GM23338 (cell line): ENCODE measurements around the gene RARRES2. TPM values are rescaled to one million over a fixed set of nuclear protein-coding genes. Genes with fewer than 3 reads are reported as not detected.

Experiments
- ATAC-seq: fragments of 200-7000 bp; cut with Tn5 transposase; 3 replicates; pipeline ENCODE4 v1.9.1; 2020
- DNase-seq: peaks from one replicate; pipeline ENCODE4 v3.0.0-alpha.2; 2015; ENCODE audit warnings: low spot score
- H2AFZ ChIP-seq: fragments of 200-600 bp; sonication (generic); 2 replicates; pipeline ENCODE4 v1.8.0; 2016; ENCODE audit warnings: antibody characterized with exemption, mild to moderate bottlenecking, moderate library complexity
- H3F3A ChIP-seq: fragments of 200-600 bp; sonication (generic); replicated peaks from 2 replicates; pipeline ENCODE4 v1.8.0; 2017; ENCODE audit warnings: antibody characterized with exemption, mixed run types, low read depth
- H3K27ac ChIP-seq: fragments of 200-600 bp; sonication (generic); 2 replicates; pipeline ENCODE4 v1.6.1; 2016; ENCODE audit warnings: low read depth
- H3K27me3 ChIP-seq: fragments of 200-600 bp; sonication (generic); 2 replicates; pipeline ENCODE4 v1.8.0; 2016; ENCODE audit warnings: mild to moderate bottlenecking, mixed run types, moderate library complexity; ENCODE audit not compliant: insufficient read depth
- H3K36me3 ChIP-seq: fragments of 200-600 bp; sonication (generic); 2 replicates; pipeline ENCODE4 v1.8.0; 2016; ENCODE audit warnings: mild to moderate bottlenecking; ENCODE audit not compliant: insufficient read depth
- H3K4me1 ChIP-seq: fragments of 200-600 bp; sonication (generic); 2 replicates; pipeline ENCODE4 v1.8.0; 2016; ENCODE audit warnings: mild to moderate bottlenecking, moderate library complexity; ENCODE audit not compliant: insufficient read depth
- H3K4me2 ChIP-seq: fragments of 200-600 bp; sonication (generic); 2 replicates; pipeline ENCODE4 v1.7.1; 2017; ENCODE audit warnings: mixed run types
- H3K4me3 ChIP-seq: fragments of 200-600 bp; sonication (generic); 2 replicates; pipeline ENCODE4 v1.6.1; 2016; ENCODE audit warnings: mixed run types
- H3K79me2 ChIP-seq: fragments of 200-600 bp; sonication (generic); replicated peaks from 2 replicates; pipeline ENCODE4 v1.8.0; 2017; ENCODE audit warnings: mild to moderate bottlenecking; ENCODE audit not compliant: insufficient read depth
- H3K9me2 ChIP-seq: fragments of 200-600 bp; sonication (generic); 2 replicates; pipeline ENCODE4 v1.8.0; 2017; ENCODE audit not compliant: insufficient read depth
- H4K20me1 ChIP-seq: fragments of 200-600 bp; sonication (generic); replicated peaks from 2 replicates; pipeline ENCODE4 v1.8.0; 2017; ENCODE audit warnings: mild to moderate bottlenecking; ENCODE audit not compliant: insufficient read depth
- H3K27ac Mint-ChIP-seq: 2 replicates; pipeline ENCODE4 v1.8.0; 2020; ENCODE audit warnings: inconsistent platforms, mild to moderate bottlenecking, moderate library complexity, mixed read lengths
- H3K27me3 Mint-ChIP-seq: 3 replicates; pipeline ENCODE4 v1.8.0; 2022; ENCODE audit warnings: low read depth, mild to moderate bottlenecking, moderate library complexity, mixed read lengths, inconsistent platforms; ENCODE audit not compliant: insufficient read depth, poor library complexity
- H3K36me3 Mint-ChIP-seq: 3 replicates; pipeline ENCODE4 v1.8.0; 2021; ENCODE audit warnings: low read depth, mild to moderate bottlenecking, inconsistent platforms, moderate library complexity, mixed read lengths
- H3K4me1 Mint-ChIP-seq: 3 replicates; pipeline ENCODE4 v1.8.0; 2020; ENCODE audit warnings: mild to moderate bottlenecking, inconsistent platforms, mixed read lengths
- H3K4me3 Mint-ChIP-seq: 3 replicates; pipeline ENCODE4 v1.8.0; 2021; ENCODE audit warnings: moderate library complexity, mild to moderate bottlenecking, inconsistent platforms, mixed read lengths
- H3K9me3 Mint-ChIP-seq: 3 replicates; pipeline ENCODE4 v1.8.0; 2020; ENCODE audit warnings: moderate library complexity, mild to moderate bottlenecking, inconsistent platforms, mixed read lengths
- CREB1 ChIP-seq: fragments of 250-450 bp; sonication (Bioruptor Pico); IDR thresholded peaks from 2 replicates; pipeline ENCODE4 v1.5.0; 2020; ENCODE audit warnings: low read depth, mild to moderate bottlenecking, moderate library complexity
- ETS1 ChIP-seq: IDR thresholded peaks from 2 replicates; pipeline ENCODE4 v1.6.1; 2016; ENCODE audit warnings: antibody characterized with exemption
- EZH2 ChIP-seq: fragments of 200-600 bp; sonication (generic); IDR thresholded peaks from one replicate; pipeline ENCODE4 v1.8.0; 2017; ENCODE audit warnings: antibody characterized with exemption, mild to moderate bottlenecking, low read depth; ENCODE audit not compliant: unreplicated experiment
- EZH2phosphoT487 ChIP-seq: fragments of 200-600 bp; sonication (generic); IDR thresholded peaks from one replicate; pipeline ENCODE4 v1.8.1; 2018; ENCODE audit warnings: antibody characterized with exemption; ENCODE audit not compliant: unreplicated experiment
- JUNB ChIP-seq: IDR thresholded peaks from one replicate; pipeline ENCODE4 v1.6.1; 2016; ENCODE audit warnings: antibody characterized with exemption; ENCODE audit not compliant: unreplicated experiment
- NANOG ChIP-seq: IDR thresholded peaks from 2 replicates; pipeline ENCODE4 v1.6.1; 2016; ENCODE audit warnings: antibody characterized with exemption, borderline replicate concordance
- POLR2AphosphoS5 ChIP-seq: IDR thresholded peaks from 2 replicates; pipeline ENCODE4 v1.6.1; 2016; ENCODE audit warnings: antibody characterized with exemption, low read depth
- REST ChIP-seq: IDR thresholded peaks from one replicate; pipeline ENCODE4 v1.6.1; 2018; ENCODE audit warnings: antibody characterized with exemption; ENCODE audit not compliant: unreplicated experiment
- STAT1 ChIP-seq: IDR thresholded peaks from one replicate; pipeline ENCODE4 v1.6.1; 2016; ENCODE audit warnings: antibody characterized with exemption; ENCODE audit not compliant: unreplicated experiment
- ZNF331 ChIP-seq: fragments of 250-450 bp; sonication (Bioruptor Pico); IDR thresholded peaks from 2 replicates; pipeline ENCODE4 v1.5.0; 2020; ENCODE audit warnings: low read depth, mild to moderate bottlenecking, moderate library complexity
- ZNF462 ChIP-seq: fragments of 250-450 bp; sonication (Bioruptor Pico); IDR thresholded peaks from 2 replicates; pipeline ENCODE4 v1.5.0; 2020; ENCODE audit warnings: mild to moderate bottlenecking, moderate library complexity
- polyA plus RNA-seq: library from polyadenylated mRNA; unstranded; fragments of >200 nt; fragmentation: Nextera tagmentation; extraction: Ambion mirVana; gene quantifications from 2 replicates; pipeline ENCODE4 v1.2.1, GENCODE V29; 2016
- total RNA-seq: library from RNA; depleted of rRNA; stranded (reverse); fragments of >200 nt; shearing (Covaris generic); gene quantifications from 2 replicates; pipeline ENCODE4 v1.2.3, GENCODE V29; 2014
- TF ChIP-seq, protein P1 (sequence below), 2 experiments: fragments of 200-600 bp in 1 of 2; sonication (generic) in 1 of 2; conservative IDR thresholded peaks; 2 replicates each; pipeline versions ENCODE4 v1.5.1 to v1.6.1; 2016 to 2017; ENCODE audit warnings: antibody characterized with exemption in 2 of 2, low read depth in 2 of 2, mild to moderate bottlenecking in 2 of 2, moderate library complexity in 1 of 2

RARRES2 gene
- total and polyA plus RNA-seq, 2 experiments from 2014 or later: 169 to 314 TPM

DNA sequence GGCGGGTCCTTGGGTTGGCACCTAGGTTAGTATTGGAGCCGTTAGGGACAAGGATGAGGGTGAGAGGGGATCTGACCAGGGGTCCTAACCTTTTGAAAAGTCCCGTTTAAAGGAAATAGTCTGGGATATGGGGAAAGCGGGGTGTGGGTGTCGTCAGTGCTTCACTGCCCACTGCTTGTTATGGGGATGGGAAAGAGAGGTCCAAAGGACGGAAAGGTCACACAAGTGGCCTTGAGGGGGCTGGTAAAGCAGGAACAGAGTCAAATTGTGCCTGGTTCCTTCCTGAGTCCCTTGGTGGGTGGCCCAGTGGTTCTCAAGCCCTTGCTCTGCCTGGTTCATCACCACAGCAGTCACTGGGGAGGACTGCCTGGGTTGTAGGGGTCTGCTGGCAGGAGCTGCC is 35.1 kb upstream of the RARRES2 start (continued):
- TF ChIP-seq REST: no peak

DNA sequence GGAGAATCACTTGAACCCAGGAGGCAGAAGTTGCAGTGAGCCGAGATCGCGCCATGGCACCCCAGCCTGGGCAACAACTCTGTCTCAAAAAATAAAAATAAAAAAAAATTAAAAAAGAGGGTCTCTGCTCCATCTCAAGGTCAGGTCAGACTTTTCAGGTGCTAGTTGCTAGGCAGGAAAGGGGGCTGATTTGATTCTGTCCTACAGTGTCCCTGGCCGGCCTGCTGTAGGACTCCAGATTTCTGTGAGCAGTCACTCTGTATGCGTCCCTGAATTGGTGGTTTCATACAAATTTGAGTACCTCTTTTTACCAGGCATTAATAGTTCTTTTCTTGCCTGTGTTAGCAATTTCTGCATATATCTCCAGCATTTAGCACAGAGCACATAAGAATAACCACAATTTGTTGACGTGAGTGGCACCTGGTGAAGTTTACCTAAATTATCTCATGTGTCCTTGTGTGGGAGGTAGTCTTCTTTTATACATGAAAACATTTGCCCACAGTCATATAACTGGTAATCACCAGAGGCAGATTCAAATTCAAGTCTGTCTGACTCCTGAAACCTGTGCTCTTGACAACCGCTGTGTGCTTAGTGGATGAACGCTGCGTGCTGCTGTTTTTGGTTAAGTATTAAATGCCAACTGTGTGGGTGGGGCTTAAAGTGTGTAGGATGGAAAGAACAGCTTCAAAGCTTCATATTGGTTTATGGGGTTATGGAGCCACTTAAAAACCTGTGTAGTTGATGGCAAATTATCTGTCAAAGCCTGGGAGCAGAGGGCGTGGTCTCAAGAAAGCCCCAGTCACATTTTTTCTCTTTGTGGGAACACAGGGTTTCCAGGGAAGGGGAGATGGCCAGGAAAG is 34.5 kb upstream of the RARRES2 start:
- no peaks in the 10 kb centered on the region for H3K9me3 Mint-ChIP-seq
- peaks cover 25% of the 10 kb centered on the region for H3K27me3 Mint-ChIP-seq
- H3K27ac Mint-ChIP-seq: peak overlapping the region; percentile 49
- H4K20me1 ChIP-seq: peaks cover under 1% of the 10 kb centered on the region
- peaks cover 33% of the 10 kb centered on the region for H3K79me2 ChIP-seq
- DNase-seq (no peak), ATAC-seq (no peak)
- H3K4me3 Mint-ChIP-seq: no peak overlapping the region; the same call in 2 of the 3 replicates
- peaks cover 66% of the 10 kb centered on the region for H3K4me1 Mint-ChIP-seq
- no peak overlapping the region for H3K4me3 ChIP-seq
- peaks cover 43% of the 10 kb centered on the region for H3K4me1 ChIP-seq
- H3K27me3 ChIP-seq: no peaks in the 10 kb centered on the region
- no peaks in the 10 kb centered on the region for H3K9me2 ChIP-seq
- H3K4me2 ChIP-seq: 0 out of 2 replicates have a peak overlapping the region, but pooled peaks have one; percentile 43
- peak overlapping the region; percentile 97 for H3K27ac ChIP-seq
- H3K36me3 Mint-ChIP-seq: peaks cover 38% of the 10 kb centered on the region
- no peaks in the 10 kb centered on the region for H3K36me3 ChIP-seq
- H3F3A ChIP-seq: peaks cover 46% of the 10 kb centered on the region
- H2AFZ ChIP-seq: no peak overlapping the region
- TF ChIP-seq NANOG (no peak), EZH2 (no peak), ZNF331 (no peak), ZNF462 (CRISPR knock-in tag) (no peak), STAT1 (no peak), JUNB (no peak), ETS1 (no peak), POLR2AphosphoS5 (no peak), CREB1 (no peak), EZH2phosphoT487 (no peak)
- TF ChIP-seq, protein P1, sequence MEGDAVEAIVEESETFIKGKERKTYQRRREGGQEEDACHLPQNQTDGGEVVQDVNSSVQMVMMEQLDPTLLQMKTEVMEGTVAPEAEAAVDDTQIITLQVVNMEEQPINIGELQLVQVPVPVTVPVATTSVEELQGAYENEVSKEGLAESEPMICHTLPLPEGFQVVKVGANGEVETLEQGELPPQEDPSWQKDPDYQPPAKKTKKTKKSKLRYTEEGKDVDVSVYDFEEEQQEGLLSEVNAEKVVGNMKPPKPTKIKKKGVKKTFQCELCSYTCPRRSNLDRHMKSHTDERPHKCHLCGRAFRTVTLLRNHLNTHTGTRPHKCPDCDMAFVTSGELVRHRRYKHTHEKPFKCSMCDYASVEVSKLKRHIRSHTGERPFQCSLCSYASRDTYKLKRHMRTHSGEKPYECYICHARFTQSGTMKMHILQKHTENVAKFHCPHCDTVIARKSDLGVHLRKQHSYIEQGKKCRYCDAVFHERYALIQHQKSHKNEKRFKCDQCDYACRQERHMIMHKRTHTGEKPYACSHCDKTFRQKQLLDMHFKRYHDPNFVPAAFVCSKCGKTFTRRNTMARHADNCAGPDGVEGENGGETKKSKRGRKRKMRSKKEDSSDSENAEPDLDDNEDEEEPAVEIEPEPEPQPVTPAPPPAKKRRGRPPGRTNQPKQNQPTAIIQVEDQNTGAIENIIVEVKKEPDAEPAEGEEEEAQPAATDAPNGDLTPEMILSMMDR (conservative IDR thresholded peaks at IDR 0.05; ENCODE audit: low read depth in 2 of 2): no peak
